ENCODE data around the gene HOXC9. TPM values are rescaled to one million over a fixed set of nuclear protein-coding genes. Genes with fewer than 3 reads are reported as not detected.

The HOXC9 gene
- total and polyA plus RNA-seq, 2 of the 8 experiments (the other 6 are each of a cell fraction or from before 2014, with no cell fraction given) = not detected

DNA sequence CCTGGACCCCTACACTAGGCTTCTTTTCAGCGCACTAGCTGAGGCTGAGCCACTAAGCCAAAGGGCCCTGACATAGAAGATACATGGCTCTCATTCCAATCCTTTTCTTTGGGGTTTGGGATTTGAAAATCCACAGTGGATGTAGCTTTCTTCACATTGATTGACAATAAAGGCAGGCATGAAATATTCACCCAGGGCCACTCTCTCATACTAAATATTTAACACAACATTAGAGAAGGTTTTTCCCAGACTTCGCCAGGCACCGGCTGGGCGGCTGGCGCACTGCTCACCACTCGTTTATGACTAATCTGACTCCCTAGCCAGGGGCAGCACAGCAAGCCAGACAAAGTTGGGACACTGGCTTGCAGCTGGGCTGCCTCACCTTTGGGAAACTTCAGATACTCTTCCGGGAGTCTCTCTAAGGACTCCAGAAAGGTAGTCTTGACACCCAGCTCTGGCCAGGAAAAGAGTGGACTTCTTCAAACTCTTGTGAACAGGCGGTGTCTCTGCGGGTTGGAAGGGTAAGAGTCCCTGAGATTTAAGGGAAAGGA lies 27.7 kb upstream of the HOXC9 start:
- Histone ChIP-seq H2AFZ (ENCODE audit: low read length) (no peak overlapping the region), H3K4me3 (ENCODE audit: extremely low read depth in 1 of 4, insufficient read depth in 2 of 4, low read depth in 3 of 4, low read length in 4 of 4) (no peak overlapping the region), H3K36me3 (ENCODE audit: control insufficient read depth in 2 of 4, insufficient read depth in 4 of 4, low read length in 3 of 4) (peaks cover 0 to 3% (median 0%) of the 10 kb centered on the region in 4 experiments; a peak in 2 of 8 replicates), H4K5ac (ENCODE audit: insufficient read length, low read depth, low read length) (no peak overlapping the region), H4K20me1 (replicated peaks in 1 of 2; ENCODE audit: control insufficient read depth in 1 of 2, insufficient read depth in 2 of 2, low read length in 2 of 2) (peaks cover 15 to 28% of the 10 kb centered on the region in 2 experiments), H4K91ac (replicated peaks; ENCODE audit: insufficient read length, low read length) (no peak overlapping the region), H2BK12ac (ENCODE audit: low read depth, low read length) (no peak overlapping the region), H3K4me2 (ENCODE audit: insufficient read depth in 1 of 2, low read depth in 2 of 2, low read length in 2 of 2) (no peak overlapping the region; a peak in 1 of 4 replicates), H3K79me2 (ENCODE audit: control insufficient read depth in 1 of 2, insufficient read depth in 2 of 2, low read length in 2 of 2) (no peaks in the 10 kb centered on the region), H3K14ac (ENCODE audit: insufficient read length) (no peak overlapping the region), H3K18ac (ENCODE audit: extremely low read depth, low read length) (no peak overlapping the region), H2BK20ac (ENCODE audit: low read length) (no peak overlapping the region), H3K9me3 (ENCODE audit: insufficient read depth in 2 of 2, low read depth in 1 of 2, low read length in 1 of 2) (0 out of 4 replicates have a peak, but pooled peaks cover 0 to 2% of the 10 kb centered on the region in 2 experiments), H3K27me3 (replicated peaks in 1 of 4; ENCODE audit: control insufficient read depth in 3 of 4, extremely low read depth in 1 of 4, insufficient read depth in 3 of 4, low read length in 3 of 4) (peaks cover 99 to 100% (median 100%) of the 10 kb centered on the region in 4 experiments), H2AK5ac (ENCODE audit: low read depth, low read length) (no peak overlapping the region), H3K9ac (replicated peaks in 1 of 4; ENCODE audit: extremely low read depth in 1 of 4, low read depth in 3 of 4, low read length in 3 of 4) (no peak overlapping the region), H3K27ac (ENCODE audit: low read depth, low read length) (no peak overlapping the region), H3K4me1 (replicated peaks in 1 of 4; ENCODE audit: control insufficient read depth in 3 of 4, insufficient read depth in 4 of 4, low read length in 3 of 4) (peaks cover 0 to 10% (median 4%) of the 10 kb centered on the region in 4 experiments; a peak in 5 of 7 replicates), H2BK120ac (replicated peaks; ENCODE audit: low read depth, low read length) (no peak overlapping the region), H2BK5ac (ENCODE audit: low read depth, low read length) (no peak overlapping the region), H3K23ac (ENCODE audit: insufficient read length) (no peak overlapping the region), H3K4ac (replicated peaks; ENCODE audit: insufficient read length, low read depth, low read length) (no peak overlapping the region), H3K79me1 (ENCODE audit: low read depth, low read length) (no peaks in the 10 kb centered on the region), H3K56ac (replicated peaks; ENCODE audit: insufficient read length, low read depth, low read length) (no peak overlapping the region), H4K8ac (ENCODE audit: extremely low read depth, insufficient read depth, low read length) (no peak overlapping the region), H2BK15ac (ENCODE audit: low read length) (no peak overlapping the region), H3K23me2 (ENCODE audit: low read depth, low read length) (peaks cover 1% of the 10 kb centered on the region; the same call in 1 of the 2 replicates)
- FAIRE-seq (no peak), DNase-seq (ENCODE audit: low read depth in 1 of 2, low spot score in 2 of 2) (no peak)
- TF ChIP-seq EZH2 (IDR thresholded peaks at IDR 0.05; ENCODE audit: low read depth, low read length, severe bottlenecking) (peak; percentile 18), POLR2A (IDR thresholded peaks at IDR 0.05; ENCODE audit: control extremely low read depth in 1 of 2, low read depth in 2 of 2, low read length in 2 of 2) (no peak)
- CTCF ChIA-PET (ENCODE audit: partially characterized antibody) = interaction anchor here (1.0 to 2.8 kb wide), 9 partner anchors 13 to 229 kb away, joined by 3 to 13 read pairs (median 4); partner anchors contain the start of genes HOXC10 and HOXC5
- POLR2A ChIA-PET (ENCODE audit: partially characterized antibody) = interaction anchor here (1.4 kb wide), 1 partner anchor 13 kb away, joined by 4 read pairs; no protein-coding TSS in a partner anchor
- WGBS, 2 experiments (ENCODE audit: extremely low coverage in 1 of 2, insufficient coverage in 1 of 2, insufficient read length in 1 of 2, insufficient replicate concordance in 2 of 2, low coverage in 1 of 2, low lambda C conversion rate in 2 of 2, missing lambda C conversion rate in 1 of 2) = 44% methylated on average over 9 of the region's 9 CpGs; no CpG with 5 or more reads in 1 of the 2 experiments
